GM18498 (cell line): ENCODE data around the gene CCDC183.
"Not testable (repeated sequence)": the region's sequence is repeated elsewhere in the genome, so short reads cannot be mapped to it uniquely, and the experiment has no call there.

Experiments
- ATAC-seq: cut with Tn5 transposase; IDR thresholded peaks from one replicate; pipeline ENCODE4 v1.9.1; 2021; ENCODE audit warnings: mild to moderate bottlenecking, moderate library complexity; ENCODE audit not compliant: unreplicated experiment

The CCDC183 gene

GRCh38 chr9:136796238-136796774 lies at the start of gene CCDC183:
Gene CCDC183, plus strand, starts transcription at chr9:136796338. Its CDS starts 60 bp downstream, at chr9:136796398.
- ATAC-seq: no peak

DNA sequence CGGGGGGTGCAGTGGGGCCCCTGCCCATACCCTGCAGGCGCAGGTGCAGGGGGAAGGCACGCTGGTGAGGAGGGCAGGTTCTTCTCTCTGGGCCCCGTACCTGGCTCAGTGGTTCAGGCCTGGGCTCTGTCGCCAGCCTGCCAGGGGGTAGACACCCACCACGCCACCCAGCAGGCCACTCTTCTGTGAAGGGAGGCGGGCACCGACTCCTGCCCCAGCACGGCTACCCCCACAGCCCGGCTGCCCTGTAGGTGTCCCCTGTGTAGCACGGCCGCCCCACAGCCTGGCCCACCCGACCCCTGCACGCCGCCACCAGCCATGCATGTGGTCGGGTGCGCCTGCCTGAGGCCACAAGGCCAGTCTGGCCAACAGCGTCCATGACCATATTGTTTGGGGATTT lies 49.5 kb upstream of the CCDC183 start:
- no peak for ATAC-seq

DNA sequence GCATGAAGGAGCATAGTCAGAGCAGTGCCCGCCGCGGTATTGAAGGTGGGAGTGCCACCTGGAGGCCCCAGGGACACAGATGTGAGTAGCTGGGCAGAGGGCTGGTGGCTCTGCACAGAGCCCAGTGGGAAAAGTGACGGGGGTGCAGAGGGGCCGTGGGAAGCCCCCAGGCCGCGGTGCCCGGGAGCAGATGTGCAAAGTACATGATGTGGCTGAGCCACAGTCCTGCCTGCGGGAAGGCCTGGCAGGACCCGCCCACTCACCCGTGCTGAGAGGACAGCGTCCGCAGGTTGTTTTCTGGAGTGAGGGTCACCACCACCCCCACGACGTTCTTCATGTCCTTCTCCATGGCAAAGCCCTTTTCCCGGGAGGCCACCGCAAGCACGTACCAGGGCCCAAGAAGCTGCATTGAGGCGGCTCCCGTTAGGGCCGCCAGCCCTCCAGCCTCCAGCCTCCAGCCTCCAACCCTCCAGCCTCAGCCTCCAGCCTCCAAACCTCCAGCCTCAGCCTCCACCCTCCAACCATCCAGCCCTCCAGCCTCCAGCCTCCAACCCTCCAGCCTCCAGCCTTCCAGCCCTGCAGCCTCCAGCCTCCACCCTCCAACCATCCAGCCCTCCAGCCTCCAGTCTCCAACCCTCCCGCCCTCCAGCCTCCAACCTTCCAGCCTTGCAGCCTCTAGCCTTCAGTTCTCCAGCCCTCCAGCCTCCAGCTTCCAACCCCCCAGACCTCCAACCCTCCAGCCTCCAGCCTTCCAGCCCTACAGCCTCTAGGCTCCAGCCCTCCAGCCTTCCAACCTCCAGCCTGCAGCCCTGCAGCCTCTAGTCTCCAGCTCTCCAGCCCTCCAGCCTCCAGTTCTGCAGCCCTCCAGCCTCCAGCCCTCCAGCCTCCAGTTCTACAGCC lies 48.7 kb upstream of the CCDC183 start:
- no peak for ATAC-seq

GRCh38 chr9:136748201-136748600 lies 47.9 kb upstream of the CCDC183 start, which contains the start of gene LCN6:
Gene LCN6, minus strand, starts transcription at chr9:136748525. Its CDS starts 42 bp downstream, at chr9:136748483.
- no peak for ATAC-seq

- no peak for ATAC-seq
Observed at GRCh38 chr9:136748666-136749611, 47.2 kb upstream of the CCDC183 start.

DNA sequence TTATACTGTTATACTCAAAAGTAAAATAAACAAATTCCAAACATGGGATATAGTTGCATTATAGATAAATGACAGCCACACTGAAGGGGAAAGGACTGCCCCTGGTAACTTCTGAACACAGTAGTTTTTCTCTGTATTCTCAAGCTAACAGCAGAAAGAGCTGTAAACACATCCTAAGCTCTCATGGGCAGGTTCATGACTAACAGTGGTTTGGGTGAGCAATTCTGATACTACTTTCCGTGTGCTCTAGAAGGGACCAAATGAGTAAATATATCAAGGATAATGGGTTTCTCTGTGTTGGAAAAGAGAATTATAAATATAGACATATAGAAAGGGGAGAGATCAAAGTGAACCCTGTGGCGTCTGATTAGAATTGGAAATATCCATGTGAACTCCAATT lies 45.6 kb upstream of the CCDC183 start:
- no peak for ATAC-seq

- ATAC-seq: no peak
Observed at GRCh38 chr9:136751244-136751643, 44.9 kb upstream of the CCDC183 start.

DNA sequence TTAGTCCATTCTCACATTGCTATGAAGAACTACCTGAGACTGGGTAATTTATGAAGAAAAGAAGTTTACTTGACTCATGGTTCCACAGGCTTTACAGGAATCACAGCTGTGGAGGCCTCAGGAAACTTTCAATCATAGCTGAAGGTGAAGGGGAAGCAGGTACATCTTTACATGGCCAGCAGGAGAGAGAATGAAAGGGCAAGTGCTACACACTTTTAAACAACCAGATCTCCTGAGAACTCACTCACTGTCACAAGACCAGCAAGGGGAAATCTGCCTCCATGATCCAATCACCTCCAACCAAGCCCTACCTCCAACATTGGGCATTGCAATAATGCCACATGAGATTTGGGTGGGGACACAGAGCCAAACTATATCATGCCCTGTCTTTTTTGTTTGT lies 44.3 kb upstream of the CCDC183 start:
- no peak for ATAC-seq

- ATAC-seq: no peak
Observed at GRCh38 chr9:136753371-136754058, 42.6 kb upstream of the CCDC183 start.

DNA sequence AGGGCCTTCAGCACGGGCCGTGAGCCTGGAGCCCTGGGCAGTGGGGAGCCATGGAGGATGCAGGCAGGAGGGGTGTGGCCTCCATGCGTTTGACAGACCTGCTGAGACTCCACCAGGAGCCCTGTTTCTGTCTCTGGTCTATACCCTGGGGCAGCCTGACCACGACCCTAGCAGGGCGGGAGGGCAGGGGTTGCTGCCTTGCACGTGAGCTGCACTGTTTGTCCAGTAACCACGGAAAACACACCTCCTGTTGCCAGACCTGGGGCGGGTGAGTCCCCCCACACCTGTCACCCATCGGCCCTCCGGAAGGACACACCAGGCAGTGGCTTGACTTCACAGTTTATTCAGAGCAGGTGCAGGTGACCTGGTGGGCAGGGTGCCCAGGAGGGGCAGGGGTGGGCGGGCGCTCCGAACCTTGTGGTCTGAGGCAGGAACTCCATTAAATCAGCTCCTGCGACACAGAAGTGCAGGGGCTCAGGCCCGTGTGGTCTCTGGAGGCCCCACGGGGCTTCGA lies 42.0 kb upstream of the CCDC183 start:
- ATAC-seq: no peak

DNA sequence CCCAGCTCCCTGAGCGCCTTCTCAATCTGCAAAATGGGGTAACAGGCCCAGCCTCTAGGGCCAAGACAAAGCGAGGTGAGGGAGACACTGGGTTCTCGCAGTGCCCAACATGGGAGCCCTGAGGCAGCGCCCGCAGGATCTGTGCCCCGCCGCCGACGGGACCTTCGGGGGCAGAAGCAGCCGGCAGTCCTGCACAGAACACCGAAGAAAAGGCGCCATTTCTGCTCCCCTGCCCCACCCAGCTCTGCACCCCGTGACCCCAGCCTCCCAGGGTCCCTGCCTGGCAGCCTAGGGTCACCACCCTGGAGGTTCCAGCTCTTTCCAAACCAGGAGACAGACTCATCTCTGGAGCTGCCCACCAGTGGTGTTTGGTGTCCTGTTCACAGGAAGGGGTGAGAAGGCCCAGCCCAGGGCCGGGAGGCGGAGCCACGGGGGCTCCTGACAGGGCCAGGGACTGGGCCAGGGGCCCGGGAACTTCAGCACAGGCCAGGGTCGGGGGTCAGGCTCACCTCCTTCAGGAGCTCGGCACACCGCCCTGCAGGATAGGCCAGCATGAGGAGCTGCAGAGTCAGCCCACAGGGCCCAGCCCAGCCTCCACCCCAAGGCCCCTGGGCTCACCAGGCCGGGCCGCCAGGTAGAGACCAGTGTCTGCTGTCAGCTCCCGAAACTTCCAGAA lies 41.4 kb upstream of the CCDC183 start:
- no peak for ATAC-seq

- ATAC-seq: not testable (repeated sequence)
Observed at GRCh38 chr9:136755302-136756133, 40.6 kb upstream of the CCDC183 start.

DNA sequence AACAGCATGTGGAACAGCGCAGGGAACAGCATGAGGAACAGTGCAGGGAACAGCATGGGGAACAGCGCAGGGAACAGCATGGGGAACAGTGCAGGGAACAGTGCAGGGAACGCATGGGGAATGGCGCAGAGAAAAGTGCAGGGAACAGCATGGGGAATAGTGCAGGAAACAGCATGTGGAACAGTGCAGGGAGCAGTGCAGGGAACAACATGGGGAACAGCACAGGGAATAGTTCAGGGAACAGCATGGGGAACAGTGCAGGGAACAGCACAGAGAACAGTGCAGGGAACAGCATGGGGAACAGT lies 40.1 kb upstream of the CCDC183 start:
- no peak for ATAC-seq

- ATAC-seq: no peak
Observed at GRCh38 chr9:136756836-136757235, 39.3 kb upstream of the CCDC183 start.

DNA sequence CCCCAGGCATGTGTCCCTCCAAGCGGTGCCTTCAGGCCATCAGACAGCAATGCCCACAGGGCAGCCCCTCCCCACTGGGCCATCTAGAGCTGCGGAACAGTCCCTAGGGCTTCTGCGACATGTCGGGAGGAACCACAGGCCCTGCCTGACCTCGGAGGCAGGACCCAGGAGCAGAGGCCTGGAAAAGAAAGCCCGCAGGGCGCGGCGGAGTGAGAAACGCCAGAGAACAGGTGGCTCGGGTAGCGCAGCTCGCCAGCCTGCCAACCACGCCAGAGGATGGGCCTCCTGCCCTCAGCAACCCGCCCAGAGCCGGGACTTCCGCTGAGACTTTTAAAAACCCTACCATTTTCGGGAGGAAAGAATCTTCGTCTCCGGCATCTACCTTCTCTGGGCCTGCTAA lies 38.8 kb upstream of the CCDC183 start:
- ATAC-seq: peak; percentile 24

- peak; percentile 12 for ATAC-seq
Observed at GRCh38 chr9:136757751-136758140, 38.4 kb upstream of the CCDC183 start.

GRCh38 chr9:136759001-136759400 lies 37.1 kb upstream of the CCDC183 start:
- no peak for ATAC-seq

- ATAC-seq: no peak
Observed at GRCh38 chr9:136759436-136760325, 36.5 kb upstream of the CCDC183 start.
